OCI-LY3 (cell line): ENCODE data around the gene ANKRD6.

Experiments
- EZH2phosphoT487 ChIP-seq: fragments of 200-600 bp; shearing (Covaris generic); IDR thresholded peaks from 2 replicates; pipeline ENCODE4 v1.6.1; 2018; ENCODE audit warnings: antibody characterized with exemption, mixed run types, low read depth
- TF ChIP-seq, protein P1 (sequence below): fragments of 200-600, 300-600 bp; sonication (generic); IDR thresholded peaks from 2 replicates; pipeline ENCODE4 v1.5.1; 2014; ENCODE audit warnings: antibody characterized with exemption, low read length, low read depth

DNA sequence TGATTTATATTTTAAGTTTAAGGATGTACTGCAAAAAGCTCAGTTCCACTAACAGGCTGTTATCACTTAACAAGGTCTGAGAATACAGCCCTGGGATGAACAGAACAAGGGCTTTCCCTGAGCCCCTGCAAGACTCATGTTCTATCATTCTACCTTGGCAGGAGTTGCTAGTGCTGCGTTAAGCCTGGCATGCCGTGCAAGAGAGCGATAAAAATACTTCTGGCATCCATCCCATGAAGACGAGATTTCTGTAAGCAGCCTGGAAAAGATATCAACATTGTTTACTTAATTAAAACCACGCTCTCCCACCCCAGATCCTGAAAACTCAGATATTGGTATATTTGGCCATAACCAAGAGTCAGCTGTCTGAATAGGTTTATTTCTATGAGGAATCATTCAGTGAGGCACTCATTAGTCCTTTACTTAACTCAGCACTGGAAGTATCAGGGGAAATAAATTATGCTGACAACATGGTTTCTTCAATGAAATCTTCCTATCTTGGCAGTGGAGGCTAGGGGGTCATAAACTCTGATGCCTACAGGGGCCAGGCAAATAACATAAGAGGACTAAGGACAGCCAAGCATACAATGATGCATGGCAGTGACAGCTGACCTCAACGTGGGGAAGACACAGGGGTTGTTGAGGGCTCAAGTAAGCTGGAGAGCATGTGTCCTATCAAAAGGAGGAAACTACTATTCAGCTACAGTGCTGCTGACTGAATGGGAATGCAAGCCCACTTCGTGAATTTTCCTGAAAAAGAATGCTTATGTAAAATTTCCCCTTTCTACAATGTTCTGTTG lies 243.2 kb downstream of the ANKRD6 start:
- TF ChIP-seq, protein P1, sequence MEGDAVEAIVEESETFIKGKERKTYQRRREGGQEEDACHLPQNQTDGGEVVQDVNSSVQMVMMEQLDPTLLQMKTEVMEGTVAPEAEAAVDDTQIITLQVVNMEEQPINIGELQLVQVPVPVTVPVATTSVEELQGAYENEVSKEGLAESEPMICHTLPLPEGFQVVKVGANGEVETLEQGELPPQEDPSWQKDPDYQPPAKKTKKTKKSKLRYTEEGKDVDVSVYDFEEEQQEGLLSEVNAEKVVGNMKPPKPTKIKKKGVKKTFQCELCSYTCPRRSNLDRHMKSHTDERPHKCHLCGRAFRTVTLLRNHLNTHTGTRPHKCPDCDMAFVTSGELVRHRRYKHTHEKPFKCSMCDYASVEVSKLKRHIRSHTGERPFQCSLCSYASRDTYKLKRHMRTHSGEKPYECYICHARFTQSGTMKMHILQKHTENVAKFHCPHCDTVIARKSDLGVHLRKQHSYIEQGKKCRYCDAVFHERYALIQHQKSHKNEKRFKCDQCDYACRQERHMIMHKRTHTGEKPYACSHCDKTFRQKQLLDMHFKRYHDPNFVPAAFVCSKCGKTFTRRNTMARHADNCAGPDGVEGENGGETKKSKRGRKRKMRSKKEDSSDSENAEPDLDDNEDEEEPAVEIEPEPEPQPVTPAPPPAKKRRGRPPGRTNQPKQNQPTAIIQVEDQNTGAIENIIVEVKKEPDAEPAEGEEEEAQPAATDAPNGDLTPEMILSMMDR = no peak
- TF ChIP-seq EZH2phosphoT487 = no peak
